Measurements from ENCODE around the gene MEIS2.

DNA sequence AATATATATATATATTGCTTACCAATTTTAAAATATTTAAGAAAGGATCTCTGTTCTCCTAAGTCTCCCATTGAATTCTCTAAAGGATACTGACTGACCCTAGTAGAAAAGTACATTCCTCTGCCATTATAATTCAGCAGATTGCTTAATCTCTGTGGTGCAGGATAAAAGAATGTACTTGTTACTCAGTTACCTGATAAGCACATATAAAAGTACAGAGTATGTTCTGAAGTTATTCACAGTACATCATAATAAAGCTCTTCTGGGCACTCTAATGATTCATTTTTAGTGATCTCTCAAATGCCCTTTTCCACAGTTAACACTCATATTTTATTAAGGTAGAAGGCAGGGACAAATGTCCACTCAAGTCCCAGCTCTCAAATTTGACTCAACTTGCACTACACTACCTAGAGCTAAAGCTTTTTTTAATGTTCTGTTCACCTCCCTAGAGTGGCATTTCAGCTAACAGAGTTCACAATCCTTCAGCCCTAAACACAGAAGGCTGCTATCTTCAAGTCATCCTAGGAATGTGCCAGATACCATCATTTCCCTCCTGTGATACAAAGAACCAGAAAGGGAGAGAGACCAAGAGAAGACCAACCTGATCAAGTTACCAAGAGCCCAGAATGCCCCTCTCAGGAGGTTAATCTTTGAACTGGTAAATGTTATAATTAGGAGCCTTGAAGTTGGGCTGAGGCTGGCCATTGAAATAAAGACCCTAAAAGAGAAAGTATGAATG is 53.3 kb downstream of the MEIS2 start:
- TF ChIP-seq, protein P1, sequence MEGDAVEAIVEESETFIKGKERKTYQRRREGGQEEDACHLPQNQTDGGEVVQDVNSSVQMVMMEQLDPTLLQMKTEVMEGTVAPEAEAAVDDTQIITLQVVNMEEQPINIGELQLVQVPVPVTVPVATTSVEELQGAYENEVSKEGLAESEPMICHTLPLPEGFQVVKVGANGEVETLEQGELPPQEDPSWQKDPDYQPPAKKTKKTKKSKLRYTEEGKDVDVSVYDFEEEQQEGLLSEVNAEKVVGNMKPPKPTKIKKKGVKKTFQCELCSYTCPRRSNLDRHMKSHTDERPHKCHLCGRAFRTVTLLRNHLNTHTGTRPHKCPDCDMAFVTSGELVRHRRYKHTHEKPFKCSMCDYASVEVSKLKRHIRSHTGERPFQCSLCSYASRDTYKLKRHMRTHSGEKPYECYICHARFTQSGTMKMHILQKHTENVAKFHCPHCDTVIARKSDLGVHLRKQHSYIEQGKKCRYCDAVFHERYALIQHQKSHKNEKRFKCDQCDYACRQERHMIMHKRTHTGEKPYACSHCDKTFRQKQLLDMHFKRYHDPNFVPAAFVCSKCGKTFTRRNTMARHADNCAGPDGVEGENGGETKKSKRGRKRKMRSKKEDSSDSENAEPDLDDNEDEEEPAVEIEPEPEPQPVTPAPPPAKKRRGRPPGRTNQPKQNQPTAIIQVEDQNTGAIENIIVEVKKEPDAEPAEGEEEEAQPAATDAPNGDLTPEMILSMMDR (IDR thresholded peaks at IDR 0.05) = no peak
- TF ChIP-seq POLR2A (IDR thresholded peaks at IDR 0.05) = no peak
- TF ChIP-seq EP300 (IDR thresholded peaks at IDR 0.05) = no peak

Data from stomach (tissue), 4 donors.